Ovary (tissue), 3 donors: ENCODE results near the gene PAPSS1.

Experiments used
- CTCF ChIP-seq, 3 donors: fragments of 450-650 bp in 2 of 3; fragments of 200-600 bp in 1 of 3; IDR thresholded peaks; one replicate each; pipeline versions ENCODE4 v1.5.1 to v1.8.0; 2016 to 2022; ENCODE audit warnings: antibody characterized with exemption in 3 of 3, mild to moderate bottlenecking in 1 of 3
- EP300 ChIP-seq: sonication (generic); formaldehyde crosslinking; IDR thresholded peaks from one replicate; pipeline ENCODE4 v1.6.1; 2017; ENCODE audit warnings: antibody characterized with exemption
- POLR2A ChIP-seq: fragments of 450-650 bp; IDR thresholded peaks from one replicate; pipeline ENCODE4 v1.6.1; 2017; ENCODE audit warnings: antibody characterized with exemption, mild to moderate bottlenecking, moderate library complexity
- donor health status: DM: no; HTN: no; CAD: no.

DNA sequence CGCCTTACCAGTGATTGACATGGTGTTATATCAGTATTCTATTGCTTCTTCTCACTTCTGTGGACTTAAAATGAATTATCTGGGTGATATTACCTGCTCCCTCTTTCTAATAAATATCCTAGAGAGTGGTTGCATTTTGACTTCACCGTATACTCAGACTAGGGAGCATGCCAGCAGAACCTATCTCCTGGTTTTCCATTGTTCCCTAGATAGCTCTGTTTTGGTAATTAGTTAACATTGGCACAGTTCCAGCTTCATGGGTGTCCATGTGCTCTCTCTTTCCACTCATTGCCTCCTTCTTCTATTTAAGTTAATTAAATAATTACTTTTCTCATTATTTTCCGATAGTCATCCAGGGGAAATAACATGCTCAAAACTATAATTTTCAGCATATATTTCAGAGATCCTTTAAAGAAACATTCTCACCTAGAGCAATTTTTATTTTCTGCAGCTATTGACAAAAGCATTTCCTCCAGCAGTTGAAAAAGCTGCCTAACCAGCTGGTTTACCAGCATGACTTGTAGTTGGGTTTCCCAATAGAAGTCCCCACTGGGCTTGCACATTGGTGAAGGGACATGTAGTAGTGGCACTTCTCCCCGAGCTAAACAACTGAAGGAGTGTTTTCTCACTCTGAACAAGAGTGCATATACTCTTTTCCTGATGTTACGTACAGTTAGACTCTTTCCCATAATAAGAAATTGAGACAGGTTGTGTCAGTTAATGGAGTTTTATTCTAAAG is 27.9 kb upstream of the PAPSS1 start:
- no peak for TF ChIP-seq POLR2A
- TF ChIP-seq CTCF (IDR thresholded peaks at IDR 0.05), result no peak
- TF ChIP-seq EP300, result no peak
